Thymus (tissue), 11 donors: ENCODE results near the gene GALT. TPM values are rescaled to one million over a fixed set of nuclear protein-coding genes. Genes with fewer than 3 reads are reported as not detected.

Source experiments
- DNase-seq, 9 donors: peaks; one replicate each; pipeline ENCODE4 v3.0.0-alpha.2; 2013; ENCODE audit warnings: low spot score in 9 of 9, low read depth in 6 of 9, missing footprints in 1 of 9
- H3K27ac ChIP-seq, 2 donors: one replicate each; pipeline ENCODE4 v1.5.1; 2013; ENCODE audit warnings: control low read depth in 1 of 2, low read depth in 1 of 2, low read length in 1 of 2, mild to moderate bottlenecking in 1 of 2, moderate library complexity in 1 of 2
- H3K27me3 ChIP-seq, 2 donors: one replicate each; pipeline ENCODE4 v1.5.1; 2013; ENCODE audit warnings: low read length in 1 of 2; ENCODE audit not compliant: control insufficient read depth in 2 of 2, insufficient read depth in 1 of 2
- H3K36me3 ChIP-seq, 2 donors: one replicate each; pipeline ENCODE4 v1.5.1; 2013; ENCODE audit warnings: low read length in 1 of 2, mild to moderate bottlenecking in 1 of 2, moderate library complexity in 1 of 2; ENCODE audit not compliant: control insufficient read depth in 2 of 2, insufficient read depth in 2 of 2
- H3K4me1 ChIP-seq, 2 donors: one replicate each; pipeline ENCODE4 v1.5.1; 2013; ENCODE audit warnings: low read length in 2 of 2; ENCODE audit not compliant: control insufficient read depth in 2 of 2, insufficient read depth in 2 of 2
- H3K4me3 ChIP-seq, 2 donors: one replicate each; pipeline ENCODE4 v1.5.1; 2013; ENCODE audit warnings: low read length in 2 of 2, control low read depth in 1 of 2, mild to moderate bottlenecking in 1 of 2
- H3K9me3 ChIP-seq, 2 donors: one replicate each; pipeline ENCODE4 v1.5.1; 2013; ENCODE audit warnings: low read length in 1 of 2, mild to moderate bottlenecking in 1 of 2; ENCODE audit not compliant: control insufficient read depth in 2 of 2, insufficient read depth in 1 of 2
- WGBS: extraction: QIAGEN DNeasy Blood & Tissue Kit; methylation state at CpG from one replicate; pipeline ENCODE4 v1.1.7; 2013; 5-methylcytosine and 5-hydroxymethylcytosine counted together
- polyA plus RNA-seq: library from polyadenylated mRNA; stranded (reverse); fragments of 200-250 nt; gene quantifications from one replicate; pipeline ENCODE4 v1.2.3, GENCODE V29; 2013
- total RNA-seq: library from RNA; stranded (reverse); fragments of 120-200 nt; gene quantifications from one replicate; pipeline ENCODE4 v1.2.4, GENCODE V29; 2013
- donor health status: healthy.

GALT gene
- total and polyA plus RNA-seq, 2 donors = 34.5 to 61.8 TPM

GRCh38 chr9:34665381-34666250 lies 19.1 kb downstream of the GALT start:
- Histone ChIP-seq H3K27me3 (no peaks in the 10 kb centered on the region), H3K27ac (peak overlapping the region; percentile 92), H3K4me1 (peaks cover 19 to 38% of the 10 kb centered on the region in 2 donors), H3K36me3 (no peaks in the 10 kb centered on the region), H3K9me3 (peaks cover 0 to 6% of the 10 kb centered on the region in 2 donors), H3K4me3 (peak overlapping the region; percentile 60 to 76)
- DNase-seq = peak; percentile 51 to 93 (median 86)
- WGBS = 6% methylated on average over 55 of the region's 55 CpGs

- no peaks in the 10 kb centered on the region for H3K27me3 ChIP-seq
- H3K36me3 ChIP-seq = no peaks in the 10 kb centered on the region
- 97% methylated on average over 5 of the region's 5 CpGs for WGBS
- H3K4me1 ChIP-seq = peaks cover 4 to 11% of the 10 kb centered on the region in 2 donors
- H3K9me3 ChIP-seq = peaks cover 0 to 6% of the 10 kb centered on the region in 2 donors
- DNase-seq = no peak
- H3K4me3 ChIP-seq = no peak overlapping the region
- H3K27ac ChIP-seq = no peak overlapping the region
These were observed 23.5 kb downstream of the GALT start for GRCh38 chr9:34669809-34670562.

GRCh38 chr9:34671307-34671706 lies 24.8 kb downstream of the GALT start:
- H3K27ac ChIP-seq = no peak overlapping the region
- no peak overlapping the region for H3K4me3 ChIP-seq
- no peak for DNase-seq
- no peaks in the 10 kb centered on the region for H3K36me3 ChIP-seq
- no peaks in the 10 kb centered on the region for H3K9me3 ChIP-seq
- 98% methylated on average over 1 of the region's 1 CpG for WGBS
- H3K4me1 ChIP-seq = no peaks in the 10 kb centered on the region
- H3K27me3 ChIP-seq = no peaks in the 10 kb centered on the region

- 92% methylated on average over 3 of the region's 3 CpGs for WGBS
These were observed 28.0 kb downstream of the GALT start for GRCh38 chr9:34674440-34674839.

GRCh38 chr9:34675048-34675714 lies 28.7 kb downstream of the GALT start:
- H3K27me3 ChIP-seq = no peaks in the 10 kb centered on the region
- H3K36me3 ChIP-seq = no peaks in the 10 kb centered on the region
- H3K9me3 ChIP-seq = no peaks in the 10 kb centered on the region
- H3K27ac ChIP-seq = no peak overlapping the region
- peak in 6 of 9 donors; percentile 36 to 74 (median 48) for DNase-seq
- WGBS = 25% methylated on average over 10 of the region's 10 CpGs
- H3K4me3 ChIP-seq = no peak overlapping the region
- H3K4me1 ChIP-seq = no peaks in the 10 kb centered on the region

More at GRCh38 chr9:34674440-34674839, 28.0 kb downstream of the GALT start:
- H3K9me3 ChIP-seq = no peaks in the 10 kb centered on the region
- H3K27me3 ChIP-seq = no peaks in the 10 kb centered on the region
- no peaks in the 10 kb centered on the region for H3K36me3 ChIP-seq
- no peak overlapping the region for H3K27ac ChIP-seq
- no peaks in the 10 kb centered on the region for H3K4me1 ChIP-seq
- H3K4me3 ChIP-seq = no peak overlapping the region
- no peak for DNase-seq

GRCh38 chr9:34675869-34676268 lies 29.4 kb downstream of the GALT start:
- H3K36me3 ChIP-seq = no peaks in the 10 kb centered on the region
- 100% methylated on average over 2 of the region's 2 CpGs for WGBS
- H3K4me1 ChIP-seq = no peaks in the 10 kb centered on the region
- no peaks in the 10 kb centered on the region for H3K27me3 ChIP-seq
- H3K4me3 ChIP-seq = no peak overlapping the region
- DNase-seq = no peak
- no peak overlapping the region for H3K27ac ChIP-seq
- H3K9me3 ChIP-seq = no peaks in the 10 kb centered on the region

GRCh38 chr9:34684145-34684544 lies 37.7 kb downstream of the GALT start:
- 94% methylated on average over 4 of the region's 4 CpGs for whole genome bisulfite sequencing
- no peaks in the 10 kb centered on the region for H3K36me3 ChIP-seq
- no peak overlapping the region for H3K4me3 ChIP-seq
- H3K4me1 ChIP-seq = peaks cover 0 to 6% of the 10 kb centered on the region in 2 donors
- no peaks in the 10 kb centered on the region for H3K9me3 ChIP-seq
- H3K27ac ChIP-seq = no peak overlapping the region
- H3K27me3 ChIP-seq = no peaks in the 10 kb centered on the region
- DNase-seq = no peak

- Histone ChIP-seq H3K36me3 (no peaks in the 10 kb centered on the region), H3K27me3 (no peaks in the 10 kb centered on the region), H3K4me1 (peaks cover 0 to 10% of the 10 kb centered on the region in 2 donors), H3K4me3 (no peak overlapping the region), H3K27ac (no peak overlapping the region), H3K9me3 (no peaks in the 10 kb centered on the region)
- 92% methylated on average over 4 of the region's 4 CpGs for WGBS
- DNase-seq = no peak
These were observed 38.3 kb downstream of the GALT start for GRCh38 chr9:34684816-34685215.
